ENCODE data around the gene CHML.

The CHML gene

DNA sequence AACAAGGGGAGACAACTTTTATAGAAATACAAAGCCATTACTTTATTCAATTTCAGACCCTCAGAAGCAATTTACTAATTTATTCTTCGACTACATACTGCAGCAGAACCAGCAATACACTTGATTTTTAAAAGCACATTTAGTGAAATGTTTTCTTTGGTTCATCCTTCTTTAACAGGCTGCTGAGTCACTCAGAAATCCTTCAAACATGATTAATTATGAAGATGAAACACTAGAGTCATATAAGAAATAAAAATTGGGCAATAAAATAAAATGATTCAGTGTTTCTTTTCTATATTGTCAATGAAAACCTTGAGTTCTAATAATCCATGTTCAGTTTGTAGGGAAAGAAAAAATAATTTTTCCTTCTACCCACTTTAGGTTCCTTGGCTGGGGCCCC is 47.0 kb downstream of the CHML start:
- in situ Hi-C loops (cut with HindIII; ENCODE audit: low sequenced_read_pairs), result no loop called here

DNA sequence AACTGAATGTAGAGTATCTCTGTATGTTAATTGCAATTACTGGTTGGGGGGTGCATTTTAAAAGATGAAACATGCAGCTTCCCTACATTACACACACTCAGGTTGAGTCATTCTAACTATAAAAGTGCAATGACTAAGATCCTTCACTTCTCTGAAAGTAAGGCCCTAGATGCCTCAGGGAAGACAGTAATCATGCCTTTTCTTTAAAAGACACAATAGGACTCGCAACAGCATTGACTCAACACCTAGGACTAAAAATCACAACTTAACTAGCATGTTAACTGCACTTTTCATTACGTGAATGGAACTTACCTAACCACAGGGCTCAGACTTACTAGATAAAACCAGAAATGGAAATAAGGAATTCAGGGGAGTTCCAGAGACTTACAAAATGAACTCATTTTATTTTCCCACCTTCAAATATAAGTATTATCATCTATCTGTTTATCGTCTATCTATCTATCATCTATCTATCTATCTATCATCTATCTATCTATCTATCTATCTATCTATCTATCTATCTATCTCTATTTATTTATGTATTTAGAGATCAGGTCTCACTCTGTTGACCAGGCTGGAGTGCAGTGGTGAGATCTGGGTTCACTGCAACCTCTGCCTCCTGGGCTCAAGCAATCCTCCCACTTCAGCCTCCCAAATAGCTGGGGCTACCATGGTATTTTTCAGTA is 47.8 kb downstream of the CHML start:
- in situ Hi-C loops (cut with HindIII; ENCODE audit: low sequenced_read_pairs), result no loop called here

- in situ Hi-C loops (cut with HindIII; ENCODE audit: low sequenced_read_pairs), result no loop called here
Observed at GRCh38 chr1:241591736-241592135, 48.4 kb downstream of the CHML start.

GRCh38 chr1:241591317-241591716 is 48.9 kb downstream of the CHML start:
- in situ Hi-C loops (cut with HindIII; ENCODE audit: low sequenced_read_pairs), result no loop called here

DNA sequence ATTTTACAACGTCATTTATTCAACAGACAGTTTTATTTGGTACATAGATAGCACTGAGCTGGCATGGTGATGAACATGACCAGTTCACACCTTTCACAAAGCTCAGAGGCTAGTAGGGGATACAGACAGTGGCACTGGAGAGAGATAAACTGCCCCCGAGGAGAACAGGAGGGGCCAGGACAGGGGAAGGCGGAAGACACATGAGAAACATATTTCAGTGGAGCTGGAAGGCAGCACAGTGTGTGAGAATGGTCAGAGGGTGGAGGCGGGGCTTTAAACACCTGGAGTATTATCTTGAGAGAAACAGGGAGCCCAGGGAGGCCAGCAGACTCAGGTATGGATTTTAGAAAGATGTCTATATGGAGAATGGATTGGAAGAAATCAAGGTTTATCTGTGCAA is 49.5 kb downstream of the CHML start:
- in situ Hi-C loops (cut with HindIII; ENCODE audit: low sequenced_read_pairs), result no loop called here

All from endothelial cell of hepatic sinusoid (primary cell).